ENCODE data around the gene MLXIP.
"Not testable (repeated sequence)": the region's sequence is repeated elsewhere in the genome, so short reads cannot be mapped to it uniquely, and the experiment has no call there.

MLXIP gene

GRCh38 chr12:122052285-122052684 is 26.3 kb upstream of the MLXIP start:
- DNase-seq: no peak

GRCh38 chr12:122054842-122055520 is 23.6 kb upstream of the MLXIP start:
- no peak for DNase-seq

GRCh38 chr12:122056406-122056805 is 22.1 kb upstream of the MLXIP start:
- not testable (repeated sequence) for DNase-seq

- no peak for DNase-seq
Observed at GRCh38 chr12:122057007-122057735, 21.4 kb upstream of the MLXIP start.

- DNase-seq: no peak
Observed at GRCh38 chr12:122057769-122058168, 20.8 kb upstream of the MLXIP start.

- DNase-seq: no peak
Observed at GRCh38 chr12:122058549-122059149, 19.9 kb upstream of the MLXIP start.

GRCh38 chr12:122059203-122059960 is 19.2 kb upstream of the MLXIP start:
- no peak for DNase-seq

GRCh38 chr12:122060081-122060501 is 18.5 kb upstream of the MLXIP start:
- no peak for DNase-seq

- DNase-seq: no peak
Observed at GRCh38 chr12:122061253-122061652, 17.3 kb upstream of the MLXIP start.

GRCh38 chr12:122062832-122063693 is 15.5 kb upstream of the MLXIP start:
- DNase-seq: no peak

GRCh38 chr12:122063694-122064024 is 14.9 kb upstream of the MLXIP start:
- no peak for DNase-seq

GRCh38 chr12:122064025-122064777 is 14.4 kb upstream of the MLXIP start:
- peak; percentile 58 for DNase-seq

GRCh38 chr12:122064780-122065588 is 13.6 kb upstream of the MLXIP start:
- no peak for DNase-seq

- no peak for DNase-seq
Observed at GRCh38 chr12:122067548-122067947, 11.0 kb upstream of the MLXIP start.

GRCh38 chr12:122067966-122068365 is 10.6 kb upstream of the MLXIP start:
- DNase-seq: peak; percentile 63

- no peak for DNase-seq
Observed at GRCh38 chr12:122072031-122072970, 6.3 kb upstream of the MLXIP start.

GRCh38 chr12:122073815-122074214 is 4.7 kb upstream of the MLXIP start:
- no peak for DNase-seq

GRCh38 chr12:122076743-122077495 is 1.6 kb upstream of the MLXIP start:
- no peak for DNase-seq

- peak; percentile 38 for DNase-seq
Observed at GRCh38 chr12:122079033-122079531, 526 bp downstream of the MLXIP start.

Measured in CD4-positive, alpha-beta T cell treated with Interleukin-17A for 4 hours (primary cell).